H9 (cell line): Measurements from ENCODE around the gene AJAP1. TPM values are rescaled to one million over a fixed set of nuclear protein-coding genes. Genes with fewer than 3 reads are reported as not detected.

Experiments used
- DNase-seq: peaks from one replicate; pipeline ENCODE4 v3.0.0-alpha.2; 2017
- H2AFZ ChIP-seq: one replicate; pipeline ENCODE4 v1.6.1; 2013; ENCODE audit warnings: mild to moderate bottlenecking, low read length, control low read depth, moderate library complexity
- H2AK5ac ChIP-seq: 2 replicates; pipeline ENCODE4 v1.6.1; 2013; ENCODE audit warnings: low read length, control low read depth, mixed read lengths; ENCODE audit not compliant: insufficient read length
- H2BK120ac ChIP-seq: one replicate; pipeline ENCODE4 v1.6.1; 2013; ENCODE audit warnings: low read depth, mild to moderate bottlenecking, low read length, control low read depth, inconsistent platforms; ENCODE audit not compliant: poor library complexity, severe bottlenecking
- H2BK12ac ChIP-seq: 2 replicates; pipeline ENCODE4 v1.6.1; 2013; ENCODE audit warnings: low read length, control low read depth, mixed read lengths, low read depth; ENCODE audit not compliant: insufficient read length
- H2BK15ac ChIP-seq: 2 replicates; pipeline ENCODE4 v1.6.1; 2013; ENCODE audit warnings: low read depth, low read length, control low read depth
- H2BK20ac ChIP-seq: one replicate; pipeline ENCODE4 v1.6.1; 2013; ENCODE audit warnings: low read depth, mild to moderate bottlenecking, low read length, control low read depth, inconsistent platforms; ENCODE audit not compliant: poor library complexity, severe bottlenecking
- H2BK5ac ChIP-seq: 2 replicates; pipeline ENCODE4 v1.6.1; 2013; ENCODE audit warnings: low read length, control low read depth, mixed read lengths; ENCODE audit not compliant: insufficient read length
- H3K14ac ChIP-seq: 2 replicates; pipeline ENCODE4 v1.6.1; 2013; ENCODE audit warnings: low read length, control low read depth; ENCODE audit not compliant: insufficient read depth
- H3K18ac ChIP-seq: 2 replicates; pipeline ENCODE4 v1.6.1; 2013; ENCODE audit warnings: low read depth, mild to moderate bottlenecking, mixed read lengths, low read length, control low read depth; ENCODE audit not compliant: insufficient read length
- H3K23ac ChIP-seq: 2 replicates; pipeline ENCODE4 v1.6.1; 2013; ENCODE audit warnings: low read length, control low read depth, mixed read lengths, low read depth; ENCODE audit not compliant: insufficient read length
- H3K23me2 ChIP-seq: 2 replicates; pipeline ENCODE4 v1.6.1; 2013; ENCODE audit warnings: low read depth, mild to moderate bottlenecking, mixed read lengths, low read length, control low read depth; ENCODE audit not compliant: insufficient read length, poor library complexity, severe bottlenecking
- H3K27ac ChIP-seq: 2 replicates; pipeline ENCODE4 v1.5.1; 2013; ENCODE audit warnings: low read length, control low read depth, mixed read lengths, low read depth; ENCODE audit not compliant: insufficient read length
- H3K27me3 ChIP-seq: 2 replicates; pipeline ENCODE4 v1.6.1; 2013; ENCODE audit warnings: low read length, control low read depth, inconsistent platforms; ENCODE audit not compliant: insufficient read depth
- H3K4ac ChIP-seq: 2 replicates; pipeline ENCODE4 v1.6.1; 2013; ENCODE audit warnings: low read depth, mild to moderate bottlenecking, control low read depth, inconsistent platforms, low read length, moderate library complexity
- H3K4me1 ChIP-seq: 2 replicates; pipeline ENCODE4 v1.6.1; 2013; ENCODE audit warnings: low read length, control low read depth, inconsistent platforms; ENCODE audit not compliant: insufficient read depth
- H3K4me2 ChIP-seq: 2 replicates; pipeline ENCODE4 v1.6.1; 2013; ENCODE audit warnings: low read length, control low read depth, mixed read lengths; ENCODE audit not compliant: insufficient read length, insufficient read depth
- H3K56ac ChIP-seq: 2 replicates; pipeline ENCODE4 v1.6.1; 2013; ENCODE audit warnings: low read depth, mild to moderate bottlenecking, mixed read lengths, low read length, control low read depth; ENCODE audit not compliant: insufficient read length
- H3K79me1 ChIP-seq: 2 replicates; pipeline ENCODE4 v1.6.1; 2013; ENCODE audit warnings: low read depth, mild to moderate bottlenecking, moderate library complexity, low read length, control low read depth, inconsistent platforms; ENCODE audit not compliant: insufficient read depth, poor library complexity, severe bottlenecking
- H3K79me2 ChIP-seq: 2 replicates; pipeline ENCODE4 v1.6.1; 2013; ENCODE audit warnings: low read length, control low read depth, inconsistent platforms; ENCODE audit not compliant: insufficient read depth
- H3K9ac ChIP-seq: 2 replicates; pipeline ENCODE4 v1.6.1; 2013; ENCODE audit warnings: low read length, control low read depth, mixed read lengths; ENCODE audit not compliant: insufficient read length; ENCODE audit errors: extremely low read depth
- H3K9me3 ChIP-seq: one replicate; pipeline ENCODE4 v1.6.1; 2013; ENCODE audit warnings: low read depth, low read length, inconsistent platforms; ENCODE audit not compliant: control insufficient read depth
- H3T11ph ChIP-seq: one replicate; pipeline ENCODE4 v1.6.1; 2013; ENCODE audit warnings: mild to moderate bottlenecking, low read length, control low read depth, inconsistent platforms
- H4K20me1 ChIP-seq: one replicate; pipeline ENCODE4 v1.6.1; 2013; ENCODE audit not compliant: control insufficient read depth, insufficient read length, insufficient read depth
- H4K5ac ChIP-seq: 2 replicates; pipeline ENCODE4 v1.6.1; 2013; ENCODE audit warnings: low read depth, mild to moderate bottlenecking, mixed read lengths, low read length, control low read depth; ENCODE audit not compliant: insufficient read length
- H4K8ac ChIP-seq: replicated peaks from 2 replicates; pipeline ENCODE4 v1.6.1; 2013; ENCODE audit warnings: low read length, control low read depth, mixed read lengths, low read depth; ENCODE audit not compliant: insufficient read length
- H4K91ac ChIP-seq: 2 replicates; pipeline ENCODE4 v1.6.1; 2013; ENCODE audit warnings: low read depth, mild to moderate bottlenecking, moderate library complexity, mixed read lengths, low read length, control low read depth; ENCODE audit not compliant: insufficient read length
- H3K27ac Mint-ChIP-seq, 3 experiments: 2 replicates in 2 of 3; 3 replicates in 1 of 3; pipeline ENCODE4 v1.8.0; 2020 to 2021; ENCODE audit warnings: mixed read lengths in 3 of 3, mild to moderate bottlenecking in 1 of 3, moderate library complexity in 1 of 3
- H3K27me3 Mint-ChIP-seq: 2 replicates; pipeline ENCODE4 v1.8.0; 2021; ENCODE audit warnings: low read depth, mild to moderate bottlenecking, moderate library complexity, mixed read lengths
- H3K36me3 Mint-ChIP-seq, 3 experiments: 2 replicates in 2 of 3; 3 replicates in 1 of 3; pipeline ENCODE4 v1.8.0; 2020 to 2021; ENCODE audit warnings: low read depth in 3 of 3, mixed read lengths in 3 of 3; ENCODE audit not compliant: insufficient read depth in 1 of 3
- H3K4me1 Mint-ChIP-seq, 2 experiments: 2 replicates each; pipeline ENCODE4 v1.8.0; 2020; ENCODE audit warnings: mixed read lengths in 2 of 2
- H3K4me3 Mint-ChIP-seq, 2 experiments: 2 replicates in 1 of 2; 3 replicates in 1 of 2; pipeline ENCODE4 v1.8.0; 2020 to 2021; ENCODE audit warnings: mild to moderate bottlenecking in 2 of 2, mixed read lengths in 2 of 2, moderate library complexity in 1 of 2
- H3K9me3 Mint-ChIP-seq, 2 experiments: 2 replicates in 1 of 2; 3 replicates in 1 of 2; pipeline ENCODE4 v1.8.0; 2020; ENCODE audit warnings: mild to moderate bottlenecking in 2 of 2, mixed read lengths in 2 of 2, moderate library complexity in 1 of 2
- WGBS: extraction: QIAGEN DNeasy Blood & Tissue Kit; methylation state at CpG from one replicate; pipeline ENCODE4 v1.1.7; 2013; ENCODE audit warnings: missing lambda C conversion rate, low lambda C conversion rate, mixed read lengths; ENCODE audit not compliant: insufficient read length; ENCODE audit errors: extremely low coverage; 5-methylcytosine and 5-hydroxymethylcytosine counted together
- total RNA-seq: library from RNA; stranded (reverse); gene quantifications from 2 replicates; pipeline ENCODE4 v1.2.1, GENCODE V29; 2021
- TF ChIP-seq, protein P1 (sequence below): fragments of 200-600 bp; sonication (generic); conservative IDR thresholded peaks from 3 replicates; pipeline ENCODE4 v1.8.0; 2021; ENCODE audit warnings: antibody characterized with exemption, mild to moderate bottlenecking

Gene AJAP1
- total RNA-seq, 1 experiment from 2014 or later: 8.6 TPM

DNA sequence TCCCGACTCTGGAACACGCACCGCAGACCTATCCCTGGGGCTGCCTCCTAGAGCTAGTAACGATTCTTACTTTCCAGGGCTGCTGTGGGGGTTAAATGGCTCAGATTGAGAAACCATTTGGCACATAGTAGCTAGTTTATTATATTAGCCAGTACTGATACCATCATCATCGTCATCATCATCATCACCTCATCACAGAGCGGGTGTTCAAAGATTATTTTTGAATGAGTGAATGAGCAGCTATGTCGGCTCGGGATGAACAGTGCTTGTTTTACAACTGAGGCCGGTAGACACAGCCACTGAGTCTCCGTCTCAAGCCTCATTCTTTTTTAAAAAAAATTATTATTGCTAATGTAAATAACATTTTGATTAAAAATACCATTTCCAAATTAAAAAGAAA, 13.5 kb upstream of the AJAP1 start:
- Histone ChIP-seq H4K8ac (no peak overlapping the region), H3K79me1 (no peaks in the 10 kb centered on the region), H2BK5ac (no peak overlapping the region), H2BK120ac (no peak overlapping the region), H4K91ac (no peak overlapping the region), H2BK12ac (no peak overlapping the region), H3K14ac (no peak overlapping the region), H3K4me2 (no peak overlapping the region), H3K4ac (no peak overlapping the region), H3K23me2 (no peaks in the 10 kb centered on the region), H3T11ph (no peak overlapping the region), H2AK5ac (no peak overlapping the region), H4K20me1 (no peaks in the 10 kb centered on the region), H3K18ac (no peak overlapping the region), H2BK15ac (no peak overlapping the region), H3K23ac (no peak overlapping the region), H3K9me3 (no peaks in the 10 kb centered on the region), H3K27ac (no peak overlapping the region), H3K27me3 (no peaks in the 10 kb centered on the region), H3K79me2 (no peaks in the 10 kb centered on the region), H2BK20ac (no peak overlapping the region), H4K5ac (no peak overlapping the region), H3K56ac (no peak overlapping the region), H2AFZ (no peak overlapping the region), H3K9ac (no peak overlapping the region), H3K4me1 (no peaks in the 10 kb centered on the region)
- TF ChIP-seq, protein P1, sequence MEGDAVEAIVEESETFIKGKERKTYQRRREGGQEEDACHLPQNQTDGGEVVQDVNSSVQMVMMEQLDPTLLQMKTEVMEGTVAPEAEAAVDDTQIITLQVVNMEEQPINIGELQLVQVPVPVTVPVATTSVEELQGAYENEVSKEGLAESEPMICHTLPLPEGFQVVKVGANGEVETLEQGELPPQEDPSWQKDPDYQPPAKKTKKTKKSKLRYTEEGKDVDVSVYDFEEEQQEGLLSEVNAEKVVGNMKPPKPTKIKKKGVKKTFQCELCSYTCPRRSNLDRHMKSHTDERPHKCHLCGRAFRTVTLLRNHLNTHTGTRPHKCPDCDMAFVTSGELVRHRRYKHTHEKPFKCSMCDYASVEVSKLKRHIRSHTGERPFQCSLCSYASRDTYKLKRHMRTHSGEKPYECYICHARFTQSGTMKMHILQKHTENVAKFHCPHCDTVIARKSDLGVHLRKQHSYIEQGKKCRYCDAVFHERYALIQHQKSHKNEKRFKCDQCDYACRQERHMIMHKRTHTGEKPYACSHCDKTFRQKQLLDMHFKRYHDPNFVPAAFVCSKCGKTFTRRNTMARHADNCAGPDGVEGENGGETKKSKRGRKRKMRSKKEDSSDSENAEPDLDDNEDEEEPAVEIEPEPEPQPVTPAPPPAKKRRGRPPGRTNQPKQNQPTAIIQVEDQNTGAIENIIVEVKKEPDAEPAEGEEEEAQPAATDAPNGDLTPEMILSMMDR: no peak
- H3K9me3 Mint-ChIP-seq: no peaks in the 10 kb centered on the region; a peak in 1 of 5 replicates
- DNase-seq: no peak
- H3K4me1 Mint-ChIP-seq: peaks cover 16 to 19% of the 10 kb centered on the region in 2 experiments
- H3K27me3 Mint-ChIP-seq: peaks cover 16% of the 10 kb centered on the region
- no peak overlapping the region for H3K27ac Mint-ChIP-seq
- no peaks in the 10 kb centered on the region; a peak in 2 of 7 replicates for H3K36me3 Mint-ChIP-seq
- WGBS: no CpG with 5 or more reads among the region's 10 CpGs
- H3K4me3 Mint-ChIP-seq: no peak overlapping the region
